ENCODE results near the gene ERCC1. TPM values are rescaled to one million over a fixed set of nuclear protein-coding genes. Genes with fewer than 3 reads are reported as not detected.

Gene ERCC1
- total RNA-seq, 1 experiment from 2014 or later = 57.3 TPM

- Histone ChIP-seq H3K27ac (ENCODE audit: low read length) (peak overlapping the region; percentile 92), H3F3A (ENCODE audit: low read length, unreplicated experiment) (no peaks in the 10 kb centered on the region), H3K79me2 (ENCODE audit: low read length) (peaks cover 68% of the 10 kb centered on the region), H3K36me3 (ENCODE audit: low read depth, low read length) (peaks cover 4% of the 10 kb centered on the region; the same call in 1 of the 2 replicates), H2AFZ (ENCODE audit: low read length) (peak overlapping the region; percentile 76), H3K4me1 (ENCODE audit: insufficient read depth, low read length) (peaks cover 24% of the 10 kb centered on the region; the same call in 1 of the 2 replicates), H3K9me2 (replicated peaks; ENCODE audit: low read length) (no peaks in the 10 kb centered on the region), H3K27me3 (ENCODE audit: low read length) (no peaks in the 10 kb centered on the region), H4K20me1 (ENCODE audit: low read length) (no peaks in the 10 kb centered on the region), H3K4me3 (ENCODE audit: low read length) (peak overlapping the region; percentile 97), H3K4me2 (ENCODE audit: low read length) (peak overlapping the region; percentile 84), H3K9me3 (ENCODE audit: low read length) (no peaks in the 10 kb centered on the region), H3K9ac (ENCODE audit: low read length) (peak overlapping the region; percentile 95)
- no peak for TF ChIP-seq CTCF (conservative IDR thresholded peaks at IDR 0.05; ENCODE audit: low read depth, low read length)
- no peak for TF ChIP-seq EZH2 (IDR thresholded peaks at IDR 0.05; ENCODE audit: low read length, unreplicated experiment)
- TF ChIP-seq EZH2phosphoT487 (IDR thresholded peaks at IDR 0.05; ENCODE audit: borderline replicate concordance, low read length) = no peak
- no TSS peak for BruUV-seq (replicated peaks)
- ATAC-seq (peak; percentile 64), DNase-seq (peak; percentile 89)
- ChIA-PET CTCF (no interaction called here), POLR2A (ENCODE audit: unreplicated experiment) (interaction anchor here (0.5 kb wide), 1 partner anchor 15 kb away, joined by 4 read pairs; no protein-coding TSS in a partner anchor)
- intact Hi-C loops (cut with micrococcal nuclease) = loop anchor here (1.0 to 2.0 kb wide), 3 partner anchors 19 to 73 kb away; no protein-coding TSS in a partner anchor
Observed at GRCh38 chr19:45405435-45406225, 18.1 kb downstream of the ERCC1 start.

GRCh38 chr19:45404557-45405434, 18.9 kb downstream of the ERCC1 start, which contains the start of gene PPP1R13L:
Gene PPP1R13L, minus strand, starts transcription at chr19:45405069. Its CDS starts 6,751 bp downstream, at chr19:45398318.
- Histone ChIP-seq H3K4me2 (ENCODE audit: low read length) (peak within 1 kb of the TSS; percentile 84), H3K9me3 (ENCODE audit: low read length) (no peaks in the 10 kb centered on the region), H3K9ac (ENCODE audit: low read length) (peak within 1 kb of the TSS; percentile 95), H4K20me1 (ENCODE audit: low read length) (no peaks in the 10 kb centered on the region), H2AFZ (ENCODE audit: low read length) (peak within 1 kb of the TSS; percentile 76), H3K4me3 (ENCODE audit: low read length) (peak within 1 kb of the TSS; percentile 97), H3K4me1 (ENCODE audit: insufficient read depth, low read length) (peaks cover 24% of the 10 kb centered on the region; the same call in 1 of the 2 replicates), H3K27me3 (ENCODE audit: low read length) (no peaks in the 10 kb centered on the region), H3K27ac (ENCODE audit: low read length) (peak within 1 kb of the TSS; percentile 92), H3K36me3 (ENCODE audit: low read depth, low read length) (peaks cover 4% of the 10 kb centered on the region; the same call in 1 of the 2 replicates), H3K79me2 (ENCODE audit: low read length) (peaks cover 76% of the 10 kb centered on the region), H3K9me2 (replicated peaks; ENCODE audit: low read length) (no peaks in the 10 kb centered on the region), H3F3A (ENCODE audit: low read length, unreplicated experiment) (no peaks in the 10 kb centered on the region)
- CTCF ChIA-PET = no interaction called here
- DNase-seq = peak; percentile 90
- intact Hi-C loops (cut with micrococcal nuclease) = loop anchor here (1.0 to 2.0 kb wide), 2 partner anchors 20 to 74 kb away; no protein-coding TSS in a partner anchor
- BruUV-seq (replicated peaks) = TSS peak; percentile 69
- TF ChIP-seq EZH2phosphoT487 (IDR thresholded peaks at IDR 0.05; ENCODE audit: borderline replicate concordance, low read length) (no peak), CTCF (conservative IDR thresholded peaks at IDR 0.05; ENCODE audit: low read depth, low read length) (no peak), EZH2 (IDR thresholded peaks at IDR 0.05; ENCODE audit: low read length, unreplicated experiment) (no peak)
- POLR2A ChIA-PET (ENCODE audit: unreplicated experiment) = interaction anchor here (0.5 kb wide), 1 partner anchor 14 kb away, joined by 4 read pairs; no protein-coding TSS in a partner anchor
- peak; percentile 69 for ATAC-seq

Measured in PC-3 (cell line).